Suprapubic skin (tissue), 4 donors: ENCODE results near the gene SFXN5. TPM values are rescaled to one million over a fixed set of nuclear protein-coding genes. Genes with fewer than 3 reads are reported as not detected.

ENCODE experiments used
- DNase-seq, 2 donors: peaks; one replicate each; pipeline ENCODE4 v3.0.0-alpha.2; 2019; ENCODE audit warnings: low spot score in 2 of 2
- H3K27ac ChIP-seq: fragments of 200-600 bp; sonication (generic); one replicate; pipeline ENCODE4 v1.5.1; 2019
- H3K27me3 ChIP-seq: fragments of 200-600 bp; sonication (generic); one replicate; pipeline ENCODE4 v1.5.1; 2019
- H3K36me3 ChIP-seq: fragments of 200-600 bp; sonication (generic); one replicate; pipeline ENCODE4 v1.5.1; 2019
- H3K4me1 ChIP-seq: fragments of 200-600 bp; sonication (generic); one replicate; pipeline ENCODE4 v1.5.1; 2019
- H3K4me3 ChIP-seq: fragments of 200-600 bp; sonication (generic); one replicate; pipeline ENCODE4 v1.5.1; 2019; ENCODE audit warnings: mild to moderate bottlenecking
- H3K9me3 ChIP-seq: fragments of 200-600 bp; sonication (generic); one replicate; pipeline ENCODE4 v1.5.1; 2019
- EP300 ChIP-seq: sonication (generic); formaldehyde crosslinking; IDR thresholded peaks from one replicate; pipeline ENCODE4 v1.6.1; 2017; ENCODE audit warnings: antibody characterized with exemption
- POLR2A ChIP-seq, 2 donors: fragments of 450-650 bp; IDR thresholded peaks; one replicate each; pipeline ENCODE4 v1.6.1; 2017; ENCODE audit warnings: antibody characterized with exemption in 2 of 2, mild to moderate bottlenecking in 2 of 2, moderate library complexity in 2 of 2
- POLR2AphosphoS5 ChIP-seq, 3 donors: sonication (generic); formaldehyde crosslinking; IDR thresholded peaks; one replicate each; pipeline ENCODE4 v1.6.1; 2017; ENCODE audit warnings: antibody characterized with exemption in 3 of 3
- WGBS: methylation state at CpG from one replicate; pipeline ENCODE4 v1.1.5; 2018; 5-methylcytosine and 5-hydroxymethylcytosine counted together
- total RNA-seq, 4 donors: library from RNA; depleted of rRNA; stranded (reverse); fragments of >200 nt; gene quantifications; one replicate each; pipeline ENCODE4 v1.1.0, GENCODE V29; 2016
- TF ChIP-seq, protein P1 (sequence below), 2 donors: fragments of 200-600 bp in 1 of 2; fragments of 450-650 bp in 1 of 2; sonication (generic) in 1 of 2; IDR thresholded peaks; one replicate each; pipeline ENCODE4 v1.5.1; 2016 to 2019; ENCODE audit warnings: antibody characterized with exemption in 2 of 2, mild to moderate bottlenecking in 1 of 2, moderate library complexity in 1 of 2

SFXN5 gene
- total RNA-seq, 4 donors from 2014 or later, result 11.9 to 25.7 (median 18.8) TPM

DNA sequence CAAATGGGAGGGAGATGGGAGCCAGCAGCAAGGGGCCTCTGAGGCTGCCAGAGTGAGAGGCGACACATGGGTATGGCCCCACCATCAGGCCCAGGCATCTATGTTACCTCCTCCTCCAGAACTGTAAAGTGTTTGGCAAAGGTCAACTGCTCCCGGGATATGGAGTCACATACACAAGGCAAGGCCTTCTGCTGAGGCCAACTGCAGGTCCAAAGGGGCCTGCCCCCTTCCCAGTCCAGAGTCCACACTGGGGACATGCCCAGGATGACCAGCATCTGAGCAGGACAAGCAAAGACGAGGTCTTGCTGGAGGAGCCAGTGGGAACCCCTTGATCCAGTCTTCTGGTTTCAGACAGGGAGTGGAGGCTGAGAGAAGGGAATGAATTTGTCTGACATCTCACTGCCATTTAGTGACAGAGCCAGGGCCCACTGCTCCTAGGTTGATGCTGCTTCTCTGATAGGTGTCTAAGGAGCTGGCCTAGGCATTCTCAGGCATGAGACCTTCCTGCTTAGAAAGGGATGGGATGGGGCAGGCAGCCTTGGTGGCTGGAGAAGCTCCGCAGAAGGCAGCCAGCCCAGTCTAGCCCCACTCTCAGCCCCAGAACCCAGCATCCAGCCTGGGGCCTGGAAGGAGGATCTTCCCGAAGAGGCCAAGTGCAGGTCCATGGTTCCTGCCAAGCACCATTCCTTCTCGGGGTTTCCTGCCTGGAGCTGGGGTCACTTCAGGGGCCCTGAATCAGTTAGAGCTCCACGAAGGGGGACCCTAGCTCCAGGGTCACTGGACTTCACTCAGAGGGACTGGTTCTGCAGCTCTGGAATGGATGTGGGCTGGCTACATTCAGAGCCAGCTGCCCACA lies 127.7 kb downstream of the SFXN5 start:
- 50% methylated on average over 1 of the region's 7 CpGs for WGBS
- TF ChIP-seq POLR2A (IDR thresholded peaks at IDR 0.05) (no peak), EP300 (no peak), POLR2AphosphoS5 (IDR thresholded peaks at IDR 0.05) (no peak)
- TF ChIP-seq, protein P1, sequence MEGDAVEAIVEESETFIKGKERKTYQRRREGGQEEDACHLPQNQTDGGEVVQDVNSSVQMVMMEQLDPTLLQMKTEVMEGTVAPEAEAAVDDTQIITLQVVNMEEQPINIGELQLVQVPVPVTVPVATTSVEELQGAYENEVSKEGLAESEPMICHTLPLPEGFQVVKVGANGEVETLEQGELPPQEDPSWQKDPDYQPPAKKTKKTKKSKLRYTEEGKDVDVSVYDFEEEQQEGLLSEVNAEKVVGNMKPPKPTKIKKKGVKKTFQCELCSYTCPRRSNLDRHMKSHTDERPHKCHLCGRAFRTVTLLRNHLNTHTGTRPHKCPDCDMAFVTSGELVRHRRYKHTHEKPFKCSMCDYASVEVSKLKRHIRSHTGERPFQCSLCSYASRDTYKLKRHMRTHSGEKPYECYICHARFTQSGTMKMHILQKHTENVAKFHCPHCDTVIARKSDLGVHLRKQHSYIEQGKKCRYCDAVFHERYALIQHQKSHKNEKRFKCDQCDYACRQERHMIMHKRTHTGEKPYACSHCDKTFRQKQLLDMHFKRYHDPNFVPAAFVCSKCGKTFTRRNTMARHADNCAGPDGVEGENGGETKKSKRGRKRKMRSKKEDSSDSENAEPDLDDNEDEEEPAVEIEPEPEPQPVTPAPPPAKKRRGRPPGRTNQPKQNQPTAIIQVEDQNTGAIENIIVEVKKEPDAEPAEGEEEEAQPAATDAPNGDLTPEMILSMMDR (IDR thresholded peaks at IDR 0.05), result no peak
- no peak for DNase-seq
- Histone ChIP-seq H3K27ac (no peak overlapping the region), H3K27me3 (no peaks in the 10 kb centered on the region), H3K4me3 (no peak overlapping the region), H3K36me3 (peaks cover 6% of the 10 kb centered on the region), H3K9me3 (no peaks in the 10 kb centered on the region), H3K4me1 (no peaks in the 10 kb centered on the region)

DNA sequence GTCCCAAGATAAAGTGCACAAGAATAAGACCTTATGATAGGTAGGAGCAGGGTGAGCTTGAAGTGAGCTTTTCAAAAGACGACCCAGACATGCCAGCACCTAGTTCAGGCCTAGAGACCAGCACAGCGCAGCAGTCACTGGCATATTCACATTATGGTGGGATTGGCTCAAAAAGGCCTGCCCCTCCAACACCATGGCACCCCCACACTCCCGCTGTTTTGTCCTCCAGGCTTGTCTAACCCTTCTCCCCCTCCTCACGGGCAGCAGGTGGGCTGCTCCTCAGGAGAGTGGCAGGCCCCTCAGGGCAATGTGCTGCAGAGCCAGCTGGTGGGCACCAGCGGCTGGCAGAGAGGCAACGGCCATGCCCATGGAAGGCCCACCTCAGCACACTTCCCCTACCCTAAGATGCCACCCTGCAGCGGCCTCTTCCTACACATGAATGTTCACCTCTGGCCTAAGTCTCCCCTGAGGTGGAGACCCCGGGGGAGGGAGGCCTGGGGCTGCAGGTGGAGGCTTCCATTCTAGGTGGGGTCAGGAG lies 128.6 kb downstream of the SFXN5 start:
- peaks cover under 1% of the 10 kb centered on the region for H3K4me1 ChIP-seq
- H3K27me3 ChIP-seq, result no peaks in the 10 kb centered on the region
- H3K9me3 ChIP-seq, result no peaks in the 10 kb centered on the region
- TF ChIP-seq POLR2A (IDR thresholded peaks at IDR 0.05) (no peak), EP300 (no peak), POLR2AphosphoS5 (IDR thresholded peaks at IDR 0.05) (no peak)
- TF ChIP-seq, protein P1 (IDR thresholded peaks at IDR 0.05), result no peak
- no peak overlapping the region for H3K4me3 ChIP-seq
- no peak for DNase-seq
- WGBS, result 94% methylated on average over 4 of the region's 8 CpGs
- no peak overlapping the region for H3K27ac ChIP-seq
- peaks cover 6% of the 10 kb centered on the region for H3K36me3 ChIP-seq

DNA sequence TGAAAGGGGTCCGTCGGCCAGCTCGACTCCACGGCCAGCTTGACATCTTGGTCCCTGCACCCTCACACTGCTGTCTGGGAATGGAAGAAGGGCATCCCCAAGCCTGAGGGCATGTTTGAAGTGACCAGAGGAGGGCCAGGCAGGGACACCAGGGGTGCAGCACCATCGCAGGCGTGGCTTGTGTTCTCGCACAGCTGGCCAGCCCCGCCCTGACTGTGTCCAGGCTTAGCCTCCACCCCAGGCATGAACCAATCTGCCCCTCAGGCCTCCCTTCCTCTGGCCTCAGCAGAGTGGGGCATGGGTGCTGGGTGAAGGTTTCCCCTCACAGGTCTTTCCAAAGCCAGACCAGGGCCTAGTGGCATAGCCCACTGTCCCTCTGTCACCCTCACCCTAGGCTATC lies 129.2 kb downstream of the SFXN5 start:
- H3K36me3 ChIP-seq, result peaks cover 6% of the 10 kb centered on the region
- DNase-seq, result no peak
- TF ChIP-seq POLR2A (IDR thresholded peaks at IDR 0.05), result no peak
- TF ChIP-seq POLR2AphosphoS5 (IDR thresholded peaks at IDR 0.05), result no peak
- TF ChIP-seq, protein P1 (IDR thresholded peaks at IDR 0.05), result no peak
- no peak for TF ChIP-seq EP300

DNA sequence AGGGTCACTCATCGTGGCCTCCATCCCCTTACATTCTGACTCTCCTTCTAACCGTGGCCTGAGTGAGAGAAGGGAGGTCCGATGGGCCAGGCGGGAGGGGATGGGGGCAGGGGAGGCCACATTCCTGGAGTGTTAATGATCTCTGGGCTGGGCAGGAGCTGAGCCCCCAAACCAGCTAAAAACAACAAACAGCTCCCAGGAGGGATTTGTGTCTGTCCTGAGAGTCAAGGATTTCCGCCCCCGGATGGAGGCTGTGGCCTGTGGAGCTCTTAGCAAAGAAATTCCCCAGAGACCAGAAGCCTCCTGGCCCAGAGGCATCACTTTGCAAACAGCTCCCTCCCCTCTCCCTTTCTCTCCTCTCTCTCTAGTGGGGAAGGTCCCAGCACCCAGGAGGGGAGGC lies 130.7 kb downstream of the SFXN5 start:
- 77% methylated on average over 6 of the region's 6 CpGs for WGBS
- Histone ChIP-seq H3K27ac (no peak overlapping the region), H3K27me3 (no peaks in the 10 kb centered on the region), H3K36me3 (peaks cover 6% of the 10 kb centered on the region), H3K9me3 (no peaks in the 10 kb centered on the region), H3K4me1 (peaks cover 15% of the 10 kb centered on the region), H3K4me3 (no peak overlapping the region)
- DNase-seq, result no peak
- TF ChIP-seq POLR2A (IDR thresholded peaks at IDR 0.05) (no peak), POLR2AphosphoS5 (IDR thresholded peaks at IDR 0.05) (no peak), EP300 (no peak)
- TF ChIP-seq, protein P1 (IDR thresholded peaks at IDR 0.05), result no peak

More for the DNA sequence above, 129.2 kb downstream of the SFXN5 start:
- WGBS, result 93% methylated on average over 8 of the region's 8 CpGs
- no peaks in the 10 kb centered on the region for H3K9me3 ChIP-seq
- H3K4me3 ChIP-seq, result no peak overlapping the region
- peaks cover 7% of the 10 kb centered on the region for H3K4me1 ChIP-seq
- H3K27ac ChIP-seq, result no peak overlapping the region
- H3K27me3 ChIP-seq, result no peaks in the 10 kb centered on the region

DNA sequence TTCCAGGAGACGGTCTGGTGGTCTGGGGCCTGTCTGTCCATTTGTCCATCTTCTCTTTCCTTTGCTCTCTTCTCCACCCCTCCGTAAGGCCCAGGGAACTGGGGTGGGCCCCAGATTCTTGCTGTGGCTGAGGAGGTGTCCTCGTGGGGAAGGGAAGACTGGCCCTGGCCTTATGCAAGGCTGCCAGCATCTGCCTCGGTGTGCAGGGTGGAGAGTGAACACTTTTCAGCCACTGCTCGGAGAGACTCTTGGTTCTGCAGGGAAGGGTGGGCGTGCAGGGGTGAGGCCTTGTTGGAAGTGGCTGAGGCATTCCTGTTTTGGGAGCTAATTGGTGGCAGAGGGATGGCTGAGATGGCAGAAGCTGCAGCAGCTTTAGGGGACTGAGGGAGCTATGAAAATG lies 131.2 kb downstream of the SFXN5 start:
- no peak for TF ChIP-seq EP300
- TF ChIP-seq, protein P1 (IDR thresholded peaks at IDR 0.05), result no peak
- TF ChIP-seq POLR2AphosphoS5 (IDR thresholded peaks at IDR 0.05), result no peak
- no peak for TF ChIP-seq POLR2A (IDR thresholded peaks at IDR 0.05)
- H3K4me3 ChIP-seq, result no peak overlapping the region
- H3K9me3 ChIP-seq, result no peaks in the 10 kb centered on the region
- no peaks in the 10 kb centered on the region for H3K27me3 ChIP-seq
- H3K27ac ChIP-seq, result no peak overlapping the region
- DNase-seq, result no peak
- 92% methylated on average over 6 of the region's 6 CpGs for WGBS
- peaks cover 6% of the 10 kb centered on the region for H3K36me3 ChIP-seq
- H3K4me1 ChIP-seq, result peaks cover 15% of the 10 kb centered on the region
